ENCODE results near the gene EPHB1. TPM values are rescaled to one million over a fixed set of nuclear protein-coding genes. Genes with fewer than 3 reads are reported as not detected.

EPHB1 gene
- total RNA-seq, 2 donors from 2014 or later: 1.2 to 1.3 TPM

DNA sequence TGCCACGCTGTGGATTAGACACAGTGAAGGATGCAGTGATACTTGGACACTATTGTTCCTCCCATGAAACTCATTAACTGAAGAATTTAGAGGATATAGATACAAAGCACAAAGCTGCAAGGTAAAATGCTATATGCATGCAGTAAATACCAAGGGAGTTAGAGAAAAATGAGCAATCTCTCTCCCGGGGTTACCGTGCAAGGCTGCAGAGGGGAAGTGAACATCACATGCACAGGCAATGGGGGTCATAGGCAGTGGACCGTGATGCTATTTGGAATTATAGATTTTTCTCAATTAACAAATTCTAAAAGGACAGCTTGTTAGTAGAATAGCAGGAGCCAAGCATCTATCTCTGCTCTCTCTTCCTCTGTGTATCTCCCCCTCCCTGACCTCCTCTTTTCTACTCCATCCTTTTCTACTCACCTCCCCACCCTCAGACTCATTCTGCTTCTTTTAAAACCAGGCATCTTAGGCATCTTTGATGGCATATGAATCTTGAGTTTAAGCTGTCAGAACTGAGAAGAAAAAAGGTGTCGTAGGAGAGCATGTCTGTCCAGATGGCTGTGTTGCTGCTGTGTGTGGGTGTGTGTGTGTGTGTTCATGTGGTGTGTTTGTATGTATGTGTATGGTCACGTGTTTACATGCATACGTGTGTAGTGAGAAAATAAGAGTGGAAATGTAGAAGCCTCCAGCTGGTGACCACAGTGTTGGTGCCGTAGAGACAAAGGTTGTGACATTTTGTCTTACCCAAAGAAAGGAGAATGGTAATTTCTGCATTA, 339.0 kb downstream of the EPHB1 start:
- no peaks in the 10 kb centered on the region for H3K27me3 Mint-ChIP-seq
- no peak for ATAC-seq (replicated peaks)
- H3K27ac Mint-ChIP-seq: no peak overlapping the region
- H3K4me1 Mint-ChIP-seq: no peaks in the 10 kb centered on the region
- H3K36me3 Mint-ChIP-seq (ENCODE audit: low read depth): no peaks in the 10 kb centered on the region
- no peaks in the 10 kb centered on the region for H3K9me3 Mint-ChIP-seq
- no peak overlapping the region for H3K4me3 Mint-ChIP-seq

GRCh38 chr3:135134684-135135075, 339.6 kb downstream of the EPHB1 start:
- Mint-ChIP-seq H3K9me3 (no peaks in the 10 kb centered on the region), H3K36me3 (ENCODE audit: low read depth) (no peaks in the 10 kb centered on the region), H3K27me3 (no peaks in the 10 kb centered on the region), H3K4me3 (no peak overlapping the region), H3K27ac (no peak overlapping the region), H3K4me1 (no peaks in the 10 kb centered on the region)
- ATAC-seq (replicated peaks): no peak

- no peak overlapping the region for H3K27ac Mint-ChIP-seq
- H3K27me3 Mint-ChIP-seq: no peaks in the 10 kb centered on the region
- peak; percentile 55 for ATAC-seq (replicated peaks)
- no peak overlapping the region for H3K4me3 Mint-ChIP-seq
- no peaks in the 10 kb centered on the region for H3K4me1 Mint-ChIP-seq
- no peaks in the 10 kb centered on the region for H3K9me3 Mint-ChIP-seq
- H3K36me3 Mint-ChIP-seq (ENCODE audit: low read depth): no peaks in the 10 kb centered on the region
These were observed 340.4 kb downstream of the EPHB1 start for GRCh38 chr3:135135445-135135844.

- Mint-ChIP-seq H3K27ac (no peak overlapping the region), H3K36me3 (ENCODE audit: low read depth) (no peaks in the 10 kb centered on the region), H3K9me3 (no peaks in the 10 kb centered on the region), H3K4me3 (no peak overlapping the region), H3K27me3 (no peaks in the 10 kb centered on the region), H3K4me1 (no peaks in the 10 kb centered on the region)
- peak; percentile 42 for ATAC-seq (replicated peaks)
These were observed 341.5 kb downstream of the EPHB1 start for GRCh38 chr3:135136361-135137100.

DNA sequence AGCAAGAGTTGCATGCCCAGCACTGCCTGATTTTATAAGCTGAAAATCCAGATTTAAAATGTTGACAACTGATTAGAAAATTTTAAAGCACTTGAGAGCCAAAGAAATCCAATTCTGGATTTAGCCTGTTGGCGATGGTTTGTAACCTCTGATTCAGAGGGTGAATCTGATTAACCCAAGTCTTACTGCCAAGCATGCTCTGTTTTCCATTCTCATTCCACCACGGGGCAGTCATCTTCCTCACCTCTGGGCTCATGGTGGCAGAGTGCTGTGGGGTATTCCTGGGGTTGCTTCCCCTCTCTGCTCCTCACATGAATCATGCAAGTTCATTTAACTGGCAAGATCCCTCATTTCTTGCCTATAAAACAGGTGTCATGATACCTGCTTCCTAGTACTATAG, 342.2 kb downstream of the EPHB1 start:
- Mint-ChIP-seq H3K36me3 (ENCODE audit: low read depth) (no peaks in the 10 kb centered on the region), H3K4me1 (no peaks in the 10 kb centered on the region), H3K27ac (no peak overlapping the region), H3K27me3 (no peaks in the 10 kb centered on the region), H3K4me3 (no peak overlapping the region), H3K9me3 (no peaks in the 10 kb centered on the region)
- no peak for ATAC-seq (replicated peaks)

GRCh38 chr3:135138776-135139175, 343.7 kb downstream of the EPHB1 start:
- no peaks in the 10 kb centered on the region for H3K36me3 Mint-ChIP-seq (ENCODE audit: low read depth)
- H3K4me3 Mint-ChIP-seq: no peak overlapping the region
- ATAC-seq (replicated peaks): no peak
- H3K27ac Mint-ChIP-seq: no peak overlapping the region
- H3K4me1 Mint-ChIP-seq: no peaks in the 10 kb centered on the region
- H3K27me3 Mint-ChIP-seq: no peaks in the 10 kb centered on the region
- H3K9me3 Mint-ChIP-seq: no peaks in the 10 kb centered on the region

DNA sequence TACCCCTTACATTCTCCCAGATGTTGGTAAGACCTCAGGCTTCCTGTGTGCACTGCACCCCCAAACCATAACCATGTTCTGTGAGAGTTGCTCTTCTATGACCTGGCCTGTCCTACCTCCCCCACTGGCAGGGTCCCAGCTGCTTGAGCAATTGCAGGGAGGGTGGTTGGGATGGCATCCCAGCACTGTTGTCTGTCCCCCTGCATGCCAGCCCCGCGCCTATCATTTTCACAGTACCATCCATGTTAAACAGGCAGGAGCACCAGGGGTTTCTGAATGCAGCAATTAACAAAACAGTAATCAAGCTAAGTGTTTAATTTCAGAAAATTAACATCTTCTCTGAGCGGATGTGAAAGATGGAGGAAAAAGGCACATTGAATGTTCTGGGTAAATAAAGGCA, 345.5 kb downstream of the EPHB1 start:
- ATAC-seq (replicated peaks): no peak
- Mint-ChIP-seq H3K27ac (no peak overlapping the region), H3K36me3 (ENCODE audit: low read depth) (no peaks in the 10 kb centered on the region), H3K4me1 (no peaks in the 10 kb centered on the region), H3K4me3 (no peak overlapping the region), H3K27me3 (no peaks in the 10 kb centered on the region), H3K9me3 (no peaks in the 10 kb centered on the region)

GRCh38 chr3:135141160-135141559, 346.1 kb downstream of the EPHB1 start:
- Mint-ChIP-seq H3K27me3 (no peaks in the 10 kb centered on the region), H3K36me3 (ENCODE audit: low read depth) (no peaks in the 10 kb centered on the region), H3K4me3 (no peak overlapping the region), H3K4me1 (no peaks in the 10 kb centered on the region), H3K9me3 (no peaks in the 10 kb centered on the region), H3K27ac (no peak overlapping the region)
- no peak for ATAC-seq (replicated peaks)

DNA sequence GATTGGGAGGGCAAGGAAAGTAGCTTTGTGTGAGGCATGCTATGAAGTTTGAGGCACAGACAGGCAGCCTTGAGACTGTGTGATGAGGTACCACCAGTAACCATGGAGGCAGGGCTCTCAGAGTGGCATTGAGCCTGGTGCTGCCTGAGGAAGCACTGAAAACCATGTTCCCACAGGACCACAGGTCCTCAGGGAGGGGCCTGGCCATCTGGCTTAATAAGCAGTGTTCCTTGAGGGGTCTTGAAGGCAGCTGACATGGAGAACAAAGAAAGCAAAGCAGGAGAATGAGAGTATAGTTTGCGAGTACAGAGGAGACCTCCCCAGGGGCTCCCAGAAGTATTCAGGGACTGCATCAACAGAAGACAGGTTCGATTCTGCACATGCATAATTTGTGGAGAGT, 346.6 kb downstream of the EPHB1 start:
- no peaks in the 10 kb centered on the region for H3K27me3 Mint-ChIP-seq
- no peak overlapping the region for H3K4me3 Mint-ChIP-seq
- no peaks in the 10 kb centered on the region for H3K9me3 Mint-ChIP-seq
- H3K27ac Mint-ChIP-seq: no peak overlapping the region
- ATAC-seq (replicated peaks): no peak
- H3K4me1 Mint-ChIP-seq: no peaks in the 10 kb centered on the region
- no peaks in the 10 kb centered on the region for H3K36me3 Mint-ChIP-seq (ENCODE audit: low read depth)

GRCh38 chr3:135142530-135142929, 347.5 kb downstream of the EPHB1 start:
- ATAC-seq (replicated peaks): no peak
- Mint-ChIP-seq H3K36me3 (ENCODE audit: low read depth) (no peaks in the 10 kb centered on the region), H3K27ac (no peak overlapping the region), H3K9me3 (no peaks in the 10 kb centered on the region), H3K4me1 (no peaks in the 10 kb centered on the region), H3K4me3 (no peak overlapping the region), H3K27me3 (no peaks in the 10 kb centered on the region)

- H3K36me3 Mint-ChIP-seq (ENCODE audit: low read depth): no peaks in the 10 kb centered on the region
- ATAC-seq (replicated peaks): no peak
- H3K9me3 Mint-ChIP-seq: no peaks in the 10 kb centered on the region
- no peaks in the 10 kb centered on the region for H3K27me3 Mint-ChIP-seq
- no peaks in the 10 kb centered on the region for H3K4me1 Mint-ChIP-seq
- H3K27ac Mint-ChIP-seq: no peak overlapping the region
- no peak overlapping the region for H3K4me3 Mint-ChIP-seq
These were observed 348.4 kb downstream of the EPHB1 start for GRCh38 chr3:135143474-135143873.

- Mint-ChIP-seq H3K9me3 (no peaks in the 10 kb centered on the region), H3K4me3 (no peak overlapping the region), H3K36me3 (ENCODE audit: low read depth) (no peaks in the 10 kb centered on the region), H3K4me1 (no peaks in the 10 kb centered on the region), H3K27me3 (no peaks in the 10 kb centered on the region), H3K27ac (no peak overlapping the region)
- no peak for ATAC-seq (replicated peaks)
These were observed 350.5 kb downstream of the EPHB1 start for GRCh38 chr3:135145581-135145980.

DNA sequence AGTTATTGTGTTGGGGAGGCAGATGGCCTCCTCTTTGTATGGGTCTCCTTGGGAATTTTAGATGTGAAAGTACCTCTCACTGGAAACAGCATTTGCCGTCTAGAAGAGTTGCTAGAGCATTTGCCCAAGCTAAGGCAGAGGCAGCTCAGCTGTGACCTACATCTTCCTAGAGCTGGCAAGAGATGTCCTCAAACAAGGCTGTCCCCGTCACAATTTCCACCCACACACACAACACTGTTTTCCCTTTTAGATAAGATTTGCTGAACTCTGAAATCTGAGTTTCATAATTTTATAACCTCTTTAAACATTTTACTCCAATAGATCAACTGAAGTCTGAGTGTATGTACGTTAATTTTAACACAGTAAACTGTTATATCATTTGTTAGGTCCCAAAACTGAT, 352.6 kb downstream of the EPHB1 start:
- no peaks in the 10 kb centered on the region for H3K4me1 Mint-ChIP-seq
- H3K27me3 Mint-ChIP-seq: no peaks in the 10 kb centered on the region
- no peak overlapping the region for H3K4me3 Mint-ChIP-seq
- H3K27ac Mint-ChIP-seq: no peak overlapping the region
- no peak for ATAC-seq (replicated peaks)
- no peaks in the 10 kb centered on the region for H3K36me3 Mint-ChIP-seq (ENCODE audit: low read depth)
- no peaks in the 10 kb centered on the region for H3K9me3 Mint-ChIP-seq

- Mint-ChIP-seq H3K9me3 (no peaks in the 10 kb centered on the region), H3K4me1 (no peaks in the 10 kb centered on the region), H3K36me3 (ENCODE audit: low read depth) (no peaks in the 10 kb centered on the region), H3K27ac (no peak overlapping the region), H3K4me3 (no peak overlapping the region), H3K27me3 (no peaks in the 10 kb centered on the region)
- ATAC-seq (replicated peaks): no peak
These were observed 353.4 kb downstream of the EPHB1 start for GRCh38 chr3:135148398-135149020.
